Natural killer cell (primary cell): ENCODE measurements around the gene GTSE1. TPM values are rescaled to one million over a fixed set of nuclear protein-coding genes. Genes with fewer than 3 reads are reported as not detected.

Source experiments
- ATAC-seq, 3 donors: fragments of 150-1000 bp in 2 of 3; fragments of 200-7000 bp in 1 of 3; cut with Tn5 transposase; 1 replicate in 1 of 3; 2 replicates in 2 of 3; pipeline ENCODE4 v1.10.0; 2021; ENCODE audit warnings: mild to moderate bottlenecking in 2 of 3, moderate library complexity in 2 of 3
- DNase-seq, 2 donors: peaks; one replicate each; pipeline versions ENCODE4 v3.0.0 to v3.0.0-alpha.2; 2013 to 2021; ENCODE audit warnings: mixed read lengths in 1 of 2
- H3K27ac ChIP-seq: one replicate; pipeline ENCODE4 v1.5.1; 2013; ENCODE audit warnings: mild to moderate bottlenecking, low read length
- H3K27me3 ChIP-seq: one replicate; pipeline ENCODE4 v1.6.1; 2013; ENCODE audit warnings: low read length; ENCODE audit not compliant: control insufficient read depth, insufficient read depth
- H3K36me3 ChIP-seq: one replicate; pipeline ENCODE4 v1.6.1; 2013; ENCODE audit warnings: low read length; ENCODE audit not compliant: control insufficient read depth, insufficient read depth
- H3K4me1 ChIP-seq: one replicate; pipeline ENCODE4 v1.6.1; 2013; ENCODE audit warnings: low read length; ENCODE audit not compliant: control insufficient read depth, insufficient read depth
- H3K4me3 ChIP-seq: one replicate; pipeline ENCODE4 v1.5.1; 2013; ENCODE audit warnings: low read length
- H3K9me3 ChIP-seq: one replicate; pipeline ENCODE4 v1.6.1; 2013; ENCODE audit warnings: low read length; ENCODE audit not compliant: control insufficient read depth, insufficient read depth
- H3K27ac Mint-ChIP-seq, 2 donors: one replicate each; pipeline ENCODE4 v1.8.0; 2022; ENCODE audit warnings: mild to moderate bottlenecking in 2 of 2, mixed read lengths in 2 of 2, moderate library complexity in 1 of 2
- H3K27me3 Mint-ChIP-seq, 2 donors: one replicate each; pipeline ENCODE4 v1.8.0; 2022; ENCODE audit warnings: low read depth in 2 of 2, mixed read lengths in 2 of 2
- H3K36me3 Mint-ChIP-seq: one replicate; pipeline ENCODE4 v1.8.0; 2022; ENCODE audit warnings: mixed read lengths
- H3K4me1 Mint-ChIP-seq, 2 donors: one replicate each; pipeline ENCODE4 v1.8.0; 2022; ENCODE audit warnings: mixed read lengths in 2 of 2
- H3K4me3 Mint-ChIP-seq: one replicate; pipeline ENCODE4 v1.8.0; 2022; ENCODE audit warnings: mild to moderate bottlenecking, moderate library complexity, mixed read lengths
- H3K9me3 Mint-ChIP-seq, 2 donors: one replicate each; pipeline ENCODE4 v1.8.0; 2022; ENCODE audit warnings: mixed read lengths in 2 of 2
- WGBS: methylation state at CpG from one replicate; pipeline ENCODE4 v1.1.7; 2013; ENCODE audit warnings: missing lambda C conversion rate; ENCODE audit not compliant: insufficient coverage; 5-methylcytosine and 5-hydroxymethylcytosine counted together
- intact Hi-C: fragments of 100-400 bp; cut with micrococcal nuclease; formaldehyde crosslinking; loops from one replicate; pipeline ENCODE4 v1.14.2; 2022
- total RNA-seq, 4 donors: library from RNA; stranded (reverse); fragments of 120-200 nt in 1 of 4; gene quantifications; one replicate each; pipeline versions ENCODE4 v1.2.3 to v1.2.4, GENCODE V29; 2013 to 2022
- TF ChIP-seq, protein P1 (sequence below): fragments of 200-600 bp; IDR thresholded peaks from one replicate; pipeline ENCODE4 v1.8.0; 2022; ENCODE audit warnings: antibody characterized with exemption

The GTSE1 gene
- total RNA-seq, 3 donors from 2014 or later (not counting 1 experiment from before 2014, with no cell fraction given), result 2.7 to 4.0 (median 2.9) TPM

DNA sequence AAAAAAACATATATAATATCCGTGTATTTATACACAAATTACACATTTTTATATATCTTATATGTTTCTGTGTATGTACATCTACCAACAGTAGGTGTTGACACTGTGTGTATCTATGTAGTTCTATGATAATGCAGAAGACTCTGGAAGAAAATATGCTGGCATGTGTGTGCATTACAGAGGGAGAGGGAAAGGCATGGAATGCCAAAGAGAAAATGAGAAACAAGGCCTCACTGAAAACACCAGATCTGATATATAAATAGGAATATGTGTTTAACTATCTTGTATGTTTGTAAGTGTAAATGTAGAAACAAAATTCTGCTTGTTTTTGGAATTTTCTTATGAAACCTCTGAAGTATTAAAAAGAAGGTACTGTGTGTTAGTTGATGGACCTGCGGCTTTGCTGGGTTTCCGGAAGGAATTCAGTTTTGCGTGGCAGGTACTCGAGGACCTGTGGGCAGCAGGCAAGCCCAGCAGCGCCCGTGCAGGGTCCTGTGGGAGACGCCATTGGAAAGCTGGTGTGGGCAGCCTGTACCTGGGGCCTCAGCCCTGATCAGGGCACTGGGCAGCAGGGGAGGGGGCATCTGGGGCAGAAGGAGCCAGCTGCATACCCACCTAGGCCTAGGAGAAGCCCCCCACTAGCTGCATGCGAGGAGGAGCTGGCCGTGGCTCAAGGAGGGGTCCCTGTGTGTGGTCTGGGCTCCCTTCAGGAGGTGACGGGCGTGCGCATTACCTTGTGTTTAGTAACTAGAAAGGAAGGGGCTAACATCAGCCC, 31.2 kb downstream of the GTSE1 start:
- ATAC-seq (no peak), DNase-seq (no peak)
- Histone ChIP-seq H3K27ac (no peak overlapping the region), H3K9me3 (no peaks in the 10 kb centered on the region), H3K4me3 (no peak overlapping the region), H3K27me3 (no peaks in the 10 kb centered on the region), H3K4me1 (no peaks in the 10 kb centered on the region), H3K36me3 (no peaks in the 10 kb centered on the region)
- no peaks in the 10 kb centered on the region for H3K9me3 Mint-ChIP-seq
- WGBS, result 99% methylated on average over 12 of the region's 13 CpGs
- H3K27me3 Mint-ChIP-seq, result no peaks in the 10 kb centered on the region
- H3K4me1 Mint-ChIP-seq, result no peaks in the 10 kb centered on the region
- TF ChIP-seq, protein P1, sequence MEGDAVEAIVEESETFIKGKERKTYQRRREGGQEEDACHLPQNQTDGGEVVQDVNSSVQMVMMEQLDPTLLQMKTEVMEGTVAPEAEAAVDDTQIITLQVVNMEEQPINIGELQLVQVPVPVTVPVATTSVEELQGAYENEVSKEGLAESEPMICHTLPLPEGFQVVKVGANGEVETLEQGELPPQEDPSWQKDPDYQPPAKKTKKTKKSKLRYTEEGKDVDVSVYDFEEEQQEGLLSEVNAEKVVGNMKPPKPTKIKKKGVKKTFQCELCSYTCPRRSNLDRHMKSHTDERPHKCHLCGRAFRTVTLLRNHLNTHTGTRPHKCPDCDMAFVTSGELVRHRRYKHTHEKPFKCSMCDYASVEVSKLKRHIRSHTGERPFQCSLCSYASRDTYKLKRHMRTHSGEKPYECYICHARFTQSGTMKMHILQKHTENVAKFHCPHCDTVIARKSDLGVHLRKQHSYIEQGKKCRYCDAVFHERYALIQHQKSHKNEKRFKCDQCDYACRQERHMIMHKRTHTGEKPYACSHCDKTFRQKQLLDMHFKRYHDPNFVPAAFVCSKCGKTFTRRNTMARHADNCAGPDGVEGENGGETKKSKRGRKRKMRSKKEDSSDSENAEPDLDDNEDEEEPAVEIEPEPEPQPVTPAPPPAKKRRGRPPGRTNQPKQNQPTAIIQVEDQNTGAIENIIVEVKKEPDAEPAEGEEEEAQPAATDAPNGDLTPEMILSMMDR, result no peak
- no peaks in the 10 kb centered on the region for H3K36me3 Mint-ChIP-seq
- no peak overlapping the region for H3K4me3 Mint-ChIP-seq
- H3K27ac Mint-ChIP-seq, result no peak overlapping the region
- intact Hi-C loops, result no loop called here

DNA sequence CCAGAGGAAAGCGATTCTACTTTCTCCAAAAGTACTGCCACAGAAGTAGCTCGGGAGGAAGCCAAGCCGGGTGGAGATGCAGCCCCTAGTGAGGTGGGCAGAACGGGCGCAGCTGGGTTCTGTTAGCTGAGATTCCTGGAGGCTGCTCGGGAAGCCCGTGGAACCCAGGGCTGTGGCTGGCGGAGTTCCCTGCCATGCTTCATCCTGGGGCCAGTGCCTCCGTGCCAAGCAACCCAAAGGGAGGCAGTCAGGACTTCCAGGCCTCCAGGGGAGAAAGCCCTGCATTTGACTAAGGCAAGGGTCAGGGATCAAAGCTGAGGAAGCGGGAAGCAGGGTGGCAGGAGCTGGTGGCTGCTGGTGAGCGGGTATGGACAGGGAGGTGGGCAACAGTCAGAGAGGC, 32.1 kb downstream of the GTSE1 start:
- Histone ChIP-seq H3K9me3 (no peaks in the 10 kb centered on the region), H3K27ac (no peak overlapping the region), H3K4me1 (no peaks in the 10 kb centered on the region), H3K27me3 (no peaks in the 10 kb centered on the region), H3K4me3 (no peak overlapping the region), H3K36me3 (no peaks in the 10 kb centered on the region)
- ATAC-seq, result no peak
- Mint-ChIP-seq H3K36me3 (no peaks in the 10 kb centered on the region), H3K4me1 (no peaks in the 10 kb centered on the region), H3K4me3 (no peak overlapping the region), H3K27ac (no peak overlapping the region), H3K27me3 (no peaks in the 10 kb centered on the region), H3K9me3 (no peaks in the 10 kb centered on the region)
- TF ChIP-seq, protein P1, result no peak
- intact Hi-C loops, result no loop called here
- WGBS, result 99% methylated on average over 11 of the region's 11 CpGs
- no peak for DNase-seq

DNA sequence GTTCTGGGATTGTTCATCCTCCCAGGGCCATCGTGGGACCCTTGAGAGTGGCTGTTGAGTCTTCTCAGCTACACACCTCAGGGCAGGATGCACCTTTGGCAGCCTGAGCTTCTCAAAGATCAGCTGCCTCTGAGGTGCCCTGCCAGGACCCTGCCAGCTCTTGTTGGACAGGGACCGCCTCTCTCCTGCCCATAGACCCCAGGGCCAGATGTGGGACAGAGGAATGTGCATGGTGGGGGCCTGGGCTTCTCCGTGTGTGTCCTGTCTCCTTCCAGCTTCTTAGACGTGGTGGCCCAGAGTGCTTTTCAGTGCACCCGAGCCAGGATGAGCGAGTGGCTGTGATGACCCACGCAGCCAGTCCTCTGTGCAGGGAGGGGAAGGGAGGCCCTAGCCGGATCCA, 32.9 kb downstream of the GTSE1 start:
- H3K36me3 ChIP-seq, result no peaks in the 10 kb centered on the region
- H3K9me3 ChIP-seq, result no peaks in the 10 kb centered on the region
- TF ChIP-seq, protein P1, result no peak
- intact Hi-C loops, result no loop called here
- no peak overlapping the region for H3K27ac ChIP-seq
- H3K4me3 ChIP-seq, result no peak overlapping the region
- Mint-ChIP-seq H3K4me1 (no peaks in the 10 kb centered on the region), H3K36me3 (no peaks in the 10 kb centered on the region), H3K27me3 (no peaks in the 10 kb centered on the region), H3K4me3 (no peak overlapping the region), H3K27ac (no peak overlapping the region), H3K9me3 (no peaks in the 10 kb centered on the region)
- DNase-seq (no peak), ATAC-seq (no peak)
- 98% methylated on average over 7 of the region's 8 CpGs for WGBS
- H3K27me3 ChIP-seq, result no peaks in the 10 kb centered on the region
- peaks cover under 1% of the 10 kb centered on the region for H3K4me1 ChIP-seq

DNA sequence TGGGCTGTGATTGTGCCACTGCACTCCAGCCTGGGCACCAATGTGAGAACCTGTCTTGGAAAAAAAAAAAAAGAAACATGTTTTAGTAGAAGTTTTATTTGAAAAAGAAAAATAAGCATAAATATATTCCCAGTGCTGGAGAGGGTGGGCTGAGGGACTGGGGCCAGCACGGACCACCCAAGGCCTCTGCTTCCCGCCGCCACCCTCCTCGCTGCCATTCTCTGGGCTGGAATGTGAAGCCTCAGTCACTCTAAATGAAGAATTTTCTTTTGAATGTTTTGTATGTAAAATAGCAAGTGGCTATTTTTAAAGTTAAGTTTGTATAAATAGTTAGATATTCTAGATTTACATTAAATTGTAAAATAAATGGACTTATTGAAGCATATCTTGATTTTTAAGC, 33.8 kb downstream of the GTSE1 start:
- intact Hi-C loops, result no loop called here
- H3K4me3 ChIP-seq, result no peak overlapping the region
- Mint-ChIP-seq H3K27me3 (no peaks in the 10 kb centered on the region), H3K4me3 (no peak overlapping the region), H3K27ac (no peak overlapping the region), H3K4me1 (peaks cover 0 to 5% of the 10 kb centered on the region in 2 donors), H3K36me3 (no peaks in the 10 kb centered on the region), H3K9me3 (no peaks in the 10 kb centered on the region)
- H3K36me3 ChIP-seq, result no peaks in the 10 kb centered on the region
- no peaks in the 10 kb centered on the region for H3K27me3 ChIP-seq
- DNase-seq, result no peak
- WGBS, result 95% methylated on average over 4 of the region's 4 CpGs
- H3K27ac ChIP-seq, result no peak overlapping the region
- H3K9me3 ChIP-seq, result no peaks in the 10 kb centered on the region
- ATAC-seq, result no peak
- TF ChIP-seq, protein P1, result no peak
- peaks cover 7% of the 10 kb centered on the region for H3K4me1 ChIP-seq
